ENCODE data around the gene LMAN2.

DNA sequence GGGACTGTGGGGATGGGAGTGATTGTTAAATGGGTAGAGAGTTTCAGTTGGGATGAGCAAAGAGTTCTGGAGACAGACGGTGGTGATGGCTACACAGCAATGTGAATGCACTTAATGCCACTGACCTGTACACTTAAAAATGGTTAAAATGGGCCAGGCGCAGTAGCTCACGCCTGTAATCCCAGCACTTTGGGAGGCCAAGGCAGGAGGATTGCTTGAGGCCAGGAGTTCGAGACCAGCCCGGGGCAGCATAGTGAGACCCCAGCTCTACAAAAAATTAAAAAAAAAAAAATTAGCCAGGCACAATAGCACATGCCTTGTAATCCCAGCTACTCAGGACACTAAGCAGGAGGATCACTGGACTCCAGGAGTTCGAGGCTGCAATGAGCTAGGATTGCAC, 7.7 kb downstream of the LMAN2 start:
- TF ChIP-seq, protein P1, sequence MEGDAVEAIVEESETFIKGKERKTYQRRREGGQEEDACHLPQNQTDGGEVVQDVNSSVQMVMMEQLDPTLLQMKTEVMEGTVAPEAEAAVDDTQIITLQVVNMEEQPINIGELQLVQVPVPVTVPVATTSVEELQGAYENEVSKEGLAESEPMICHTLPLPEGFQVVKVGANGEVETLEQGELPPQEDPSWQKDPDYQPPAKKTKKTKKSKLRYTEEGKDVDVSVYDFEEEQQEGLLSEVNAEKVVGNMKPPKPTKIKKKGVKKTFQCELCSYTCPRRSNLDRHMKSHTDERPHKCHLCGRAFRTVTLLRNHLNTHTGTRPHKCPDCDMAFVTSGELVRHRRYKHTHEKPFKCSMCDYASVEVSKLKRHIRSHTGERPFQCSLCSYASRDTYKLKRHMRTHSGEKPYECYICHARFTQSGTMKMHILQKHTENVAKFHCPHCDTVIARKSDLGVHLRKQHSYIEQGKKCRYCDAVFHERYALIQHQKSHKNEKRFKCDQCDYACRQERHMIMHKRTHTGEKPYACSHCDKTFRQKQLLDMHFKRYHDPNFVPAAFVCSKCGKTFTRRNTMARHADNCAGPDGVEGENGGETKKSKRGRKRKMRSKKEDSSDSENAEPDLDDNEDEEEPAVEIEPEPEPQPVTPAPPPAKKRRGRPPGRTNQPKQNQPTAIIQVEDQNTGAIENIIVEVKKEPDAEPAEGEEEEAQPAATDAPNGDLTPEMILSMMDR (IDR thresholded peaks at IDR 0.05 in 8 of 11, conservative IDR thresholded peaks at IDR 0.05 in 3 of 11), result no peak
- TF ChIP-seq POLR2A (IDR thresholded peaks at IDR 0.05), result no peak
